Right lobe of liver (tissue), 6 donors: ENCODE results near the gene PTPRM. TPM values are rescaled to one million over a fixed set of nuclear protein-coding genes. Genes with fewer than 3 reads are reported as not detected.

Experiments used
- ATAC-seq, 4 donors: fragments of 200-7000 bp; cut with Tn5 transposase; one replicate each; pipeline ENCODE4 v1.9.1; 2020; ENCODE audit warnings: mild to moderate bottlenecking in 4 of 4, moderate library complexity in 4 of 4
- DNase-seq, 3 donors: peaks; one replicate each; pipeline ENCODE4 v3.0.0-alpha.2; 2020
- H3K27ac ChIP-seq, 3 donors: fragments of 200-600 bp; one replicate each; pipeline ENCODE4 v1.8.0; 2022
- H3K27me3 ChIP-seq, 2 donors: fragments of 200-600 bp; one replicate each; pipeline ENCODE4 v1.8.0; 2022
- H3K36me3 ChIP-seq, 4 donors: fragments of 200-600 bp; sonication (generic) in 1 of 4; one replicate each; pipeline versions ENCODE4 v1.5.1 to v1.8.0; 2017 to 2022; ENCODE audit warnings: control low read depth in 1 of 4
- H3K4me1 ChIP-seq, 4 donors: fragments of 200-600 bp; sonication (generic) in 1 of 4; one replicate each; pipeline versions ENCODE4 v1.5.1 to v1.8.0; 2017 to 2022; ENCODE audit warnings: control low read depth in 1 of 4
- H3K4me3 ChIP-seq, 3 donors: fragments of 200-600 bp; one replicate each; pipeline ENCODE4 v1.8.0; 2022
- H3K9me3 ChIP-seq, 4 donors: fragments of 200-600 bp; sonication (generic) in 1 of 4; one replicate each; pipeline versions ENCODE4 v1.5.1 to v1.8.0; 2017 to 2022; ENCODE audit warnings: control low read depth in 1 of 4
- CTCF ChIP-seq, 4 donors: fragments of 200-600 bp in 3 of 4; fragments of 450-650 bp in 1 of 4; IDR thresholded peaks; one replicate each; pipeline versions ENCODE4 v1.5.1 to v1.8.0; 2016 to 2022; ENCODE audit warnings: antibody characterized with exemption in 4 of 4, mild to moderate bottlenecking in 2 of 4
- POLR2A ChIP-seq: fragments of 450-650 bp; IDR thresholded peaks from one replicate; pipeline ENCODE4 v1.6.1; 2017; ENCODE audit warnings: antibody characterized with exemption, mild to moderate bottlenecking
- WGBS: methylation state at CpG from one replicate; pipeline ENCODE4 v1.1.6; 2018; ENCODE audit warnings: low coverage, low lambda C conversion rate; ENCODE audit not compliant: insufficient coverage; ENCODE audit errors: missing lambda C conversion rate; 5-methylcytosine and 5-hydroxymethylcytosine counted together
- intact Hi-C, 2 donors: fragments of 100-400 bp; cut with DNase I; formaldehyde crosslinking; loops; one replicate each; pipeline versions ENCODE4 v1.11.2 to v1.14.1; 2022
- total RNA-seq, 6 experiments: library from RNA; depleted of rRNA in 2 of 6; stranded (reverse); fragments of >200 nt in 2 of 6; fragmentation: NEBNext Ultra II Directional in 3 of 6; extraction: Animal tissue kit (Norgen Biotek cat#: 25700) in 3 of 6; gene quantifications; one replicate each; pipeline versions ENCODE4 v1.1.0 to v1.2.4, GENCODE V29; 2016 to 2023
- donor health status: DM: no; HTN: yes; CAD: no.
- donor health status: DM: no; HTN: no; CAD: no.
- donor health status: DM: no; HTN: no; CAD: no.
- donor health status: DM: no; HTN: yes; CAD: no.
- donor health status: DM: no; HTN: yes; CAD: no.

Gene PTPRM
- total RNA-seq, 6 experiments from 2014 or later = 15.1 to 45.7 (median 26.5) TPM

DNA sequence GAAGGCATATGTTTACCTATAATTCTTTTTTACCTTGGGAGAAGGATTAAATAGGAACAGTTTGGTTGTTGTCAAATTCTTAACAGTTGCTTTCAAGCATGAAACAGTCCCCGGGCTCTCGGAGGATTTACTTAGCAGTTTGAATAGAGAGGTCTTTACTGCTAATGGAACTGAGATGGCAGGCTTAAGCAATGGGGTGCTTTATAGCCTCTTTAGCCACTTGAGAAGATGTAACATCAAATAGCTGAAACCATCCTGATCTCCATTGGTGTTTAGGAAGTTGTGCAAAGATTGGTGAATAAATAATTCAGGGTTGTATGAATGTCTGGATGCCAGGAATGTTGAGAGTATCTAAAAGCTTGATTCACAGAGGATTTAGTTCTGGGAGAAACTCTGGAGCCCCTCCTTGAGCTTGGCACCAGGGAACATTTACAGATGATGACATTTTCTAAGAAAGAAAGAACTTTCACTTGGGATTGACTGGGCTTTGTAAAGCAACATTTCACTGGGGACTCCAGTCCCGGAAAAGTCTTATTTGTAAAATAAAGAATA, 51.9 kb downstream of the PTPRM start:
- DNase-seq = no peak
- no peaks in the 10 kb centered on the region for H3K27me3 ChIP-seq
- no peak for TF ChIP-seq CTCF (IDR thresholded peaks at IDR 0.05)
- no peak for TF ChIP-seq POLR2A
- H3K4me1 ChIP-seq = peaks cover 0 to 31% (median 0%) of the 10 kb centered on the region in 4 donors
- intact Hi-C loops = no loop called here
- no peak for ATAC-seq
- H3K9me3 ChIP-seq = no peaks in the 10 kb centered on the region
- H3K36me3 ChIP-seq = no peaks in the 10 kb centered on the region
- 100% methylated on average over 3 of the region's 3 CpGs for WGBS
- H3K4me3 ChIP-seq = no peak overlapping the region
- H3K27ac ChIP-seq = no peak overlapping the region

DNA sequence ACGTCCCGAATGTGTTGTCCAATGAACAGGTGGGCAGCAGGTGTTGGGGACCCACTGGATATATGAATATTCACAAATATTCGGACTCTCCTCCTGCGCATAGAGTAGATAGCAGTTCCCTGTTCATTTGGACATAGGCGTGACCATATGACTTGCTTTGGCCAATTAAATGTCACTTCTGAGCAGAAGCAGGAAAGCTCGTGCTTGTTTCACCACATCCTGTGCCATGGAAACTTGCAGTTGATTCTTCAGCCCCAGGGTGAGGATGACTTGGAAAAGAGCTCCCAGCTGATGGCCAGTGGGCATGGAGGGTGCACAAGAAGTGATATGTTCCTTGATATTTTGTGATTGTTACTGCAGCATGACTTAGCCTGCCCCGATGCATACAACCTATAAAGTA, 52.6 kb downstream of the PTPRM start:
- no peak for DNase-seq
- WGBS = 83% methylated on average over 2 of the region's 7 CpGs
- H3K4me1 ChIP-seq = peaks cover 0 to 32% (median 0%) of the 10 kb centered on the region in 4 donors

GRCh38 chr18:7622721-7623120, 55.6 kb downstream of the PTPRM start:
- intact Hi-C loops = no loop called here
- no peak for DNase-seq
- Histone ChIP-seq H3K9me3 (no peaks in the 10 kb centered on the region), H3K36me3 (no peaks in the 10 kb centered on the region), H3K4me1 (peaks cover 0 to 48% (median 9%) of the 10 kb centered on the region in 4 donors), H3K4me3 (no peak overlapping the region), H3K27ac (no peak overlapping the region), H3K27me3 (no peaks in the 10 kb centered on the region)
- TF ChIP-seq CTCF (IDR thresholded peaks at IDR 0.05) = no peak
- no peak for TF ChIP-seq POLR2A
- no peak for ATAC-seq

More for the DNA sequence above, 52.6 kb downstream of the PTPRM start:
- no peak for TF ChIP-seq POLR2A
- TF ChIP-seq CTCF (IDR thresholded peaks at IDR 0.05) = no peak
- intact Hi-C loops = no loop called here
- no peaks in the 10 kb centered on the region for H3K36me3 ChIP-seq
- no peak for ATAC-seq
- no peak overlapping the region for H3K4me3 ChIP-seq
- H3K27me3 ChIP-seq = no peaks in the 10 kb centered on the region
- H3K9me3 ChIP-seq = no peaks in the 10 kb centered on the region
- no peak overlapping the region for H3K27ac ChIP-seq

DNA sequence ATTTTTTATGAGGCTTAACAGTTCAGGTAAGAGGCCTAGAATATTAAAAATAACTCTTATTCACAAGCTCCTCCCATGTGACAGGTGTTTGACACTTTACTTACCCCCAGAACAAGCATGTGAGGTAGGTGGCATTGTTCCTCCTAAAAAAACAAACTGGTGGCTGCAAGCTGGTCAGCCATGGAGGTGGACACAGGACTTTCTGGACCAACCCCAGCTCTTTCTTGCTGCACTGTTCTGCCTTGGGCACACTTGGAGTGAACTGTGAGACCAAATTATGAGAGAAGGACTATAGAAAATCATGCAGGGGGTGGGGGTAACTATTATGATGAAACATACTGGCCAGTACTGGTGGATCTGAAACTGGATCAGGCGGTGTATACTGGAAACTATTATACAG, 56.6 kb downstream of the PTPRM start:
- Histone ChIP-seq H3K36me3 (no peaks in the 10 kb centered on the region), H3K27me3 (no peaks in the 10 kb centered on the region), H3K27ac (no peak overlapping the region), H3K4me3 (no peak overlapping the region), H3K4me1 (peaks cover 0 to 41% (median 9%) of the 10 kb centered on the region in 4 donors), H3K9me3 (no peaks in the 10 kb centered on the region)
- WGBS = 91% methylated on average over 1 of the region's 1 CpG
- intact Hi-C loops = no loop called here
- DNase-seq (no peak), ATAC-seq (no peak)
- TF ChIP-seq POLR2A = no peak
- no peak for TF ChIP-seq CTCF (IDR thresholded peaks at IDR 0.05)

GRCh38 chr18:7624697-7625096, 57.6 kb downstream of the PTPRM start:
- no peaks in the 10 kb centered on the region for H3K36me3 ChIP-seq
- H3K4me3 ChIP-seq = no peak overlapping the region
- no peak overlapping the region for H3K27ac ChIP-seq
- no peaks in the 10 kb centered on the region for H3K9me3 ChIP-seq
- no peak for TF ChIP-seq POLR2A
- no peak for TF ChIP-seq CTCF (IDR thresholded peaks at IDR 0.05)
- DNase-seq (no peak), ATAC-seq (no peak)
- intact Hi-C loops = no loop called here
- 97% methylated on average over 6 of the region's 6 CpGs for WGBS
- peaks cover 0 to 41% (median 9%) of the 10 kb centered on the region in 4 donors for H3K4me1 ChIP-seq
- H3K27me3 ChIP-seq = no peaks in the 10 kb centered on the region
